Tibial nerve (tissue), 4 donors: ENCODE measurements around the gene CCDC92. TPM values are rescaled to one million over a fixed set of nuclear protein-coding genes. Genes with fewer than 3 reads are reported as not detected.

Experiments used
- DNase-seq, 2 donors: peaks; one replicate each; pipeline ENCODE4 v3.0.0-alpha.2; 2019; ENCODE audit warnings: low spot score in 2 of 2
- H3K27ac ChIP-seq, 4 donors: fragments of 200-600 bp; sonication (generic) in 3 of 4; one replicate each; pipeline ENCODE4 v1.5.1; 2017 to 2019; ENCODE audit warnings: mild to moderate bottlenecking in 1 of 4
- H3K27me3 ChIP-seq, 2 donors: fragments of 200-600 bp; sonication (generic) in 1 of 2; one replicate each; pipeline versions ENCODE4 v1.5.1 to v1.6.0; 2017 to 2019
- H3K36me3 ChIP-seq, 3 donors: fragments of 200-600 bp; sonication (generic); one replicate each; pipeline ENCODE4 v1.5.1; 2018 to 2019
- H3K4me1 ChIP-seq, 4 donors: fragments of 200-600 bp; sonication (generic) in 3 of 4; one replicate each; pipeline ENCODE4 v1.5.1; 2017 to 2019
- H3K4me3 ChIP-seq, 4 donors: fragments of 200-600 bp; sonication (generic) in 3 of 4; one replicate each; pipeline ENCODE4 v1.5.1; 2017 to 2019; ENCODE audit warnings: mild to moderate bottlenecking in 1 of 4, moderate library complexity in 1 of 4
- H3K9me3 ChIP-seq, 4 donors: fragments of 200-600 bp; sonication (generic) in 3 of 4; one replicate each; pipeline ENCODE4 v1.5.1; 2017 to 2019
- CTCF ChIP-seq, 5 experiments: fragments of 200-600 bp in 3 of 5; fragments of 450-650 bp in 2 of 5; sonication (generic) in 3 of 5; IDR thresholded peaks; one replicate each; pipeline ENCODE4 v1.5.1; 2016 to 2019; ENCODE audit warnings: antibody characterized with exemption in 5 of 5, mild to moderate bottlenecking in 3 of 5, moderate library complexity in 2 of 5
- EP300 ChIP-seq, 2 donors: sonication (generic); formaldehyde crosslinking; IDR thresholded peaks; one replicate each; pipeline ENCODE4 v1.6.1; 2017; ENCODE audit warnings: antibody characterized with exemption in 2 of 2, mild to moderate bottlenecking in 1 of 2
- POLR2A ChIP-seq, 2 donors: fragments of 450-650 bp; IDR thresholded peaks; one replicate each; pipeline ENCODE4 v1.6.1; 2017; ENCODE audit warnings: antibody characterized with exemption in 2 of 2, mild to moderate bottlenecking in 2 of 2, moderate library complexity in 2 of 2
- WGBS, 2 donors: methylation state at CpG; one replicate each; pipeline ENCODE4 v1.1.5; 2018; 5-methylcytosine and 5-hydroxymethylcytosine counted together
- total RNA-seq, 4 donors: library from RNA; depleted of rRNA; stranded (reverse); fragments of >200 nt; gene quantifications; one replicate each; pipeline ENCODE4 v1.1.0, GENCODE V29; 2016

Gene CCDC92
- total RNA-seq, 4 donors from 2014 or later = 41.0 to 46.8 (median 42.6) TPM

- 66 to 71% methylated on average over 14 of the region's 14 CpGs for WGBS, 2 donors
- Histone ChIP-seq H3K9me3 (no peaks in the 10 kb centered on the region), H3K36me3 (peaks cover 0 to 26% (median under 1%) of the 10 kb centered on the region in 3 donors), H3K4me3 (no peak overlapping the region), H3K4me1 (peaks cover 0 to 46% (median 0%) of the 10 kb centered on the region in 4 donors), H3K27me3 (no peaks in the 10 kb centered on the region), H3K27ac (no peak overlapping the region)
- DNase-seq = no peak
- TF ChIP-seq CTCF (IDR thresholded peaks at IDR 0.05) = no peak
- TF ChIP-seq POLR2A (IDR thresholded peaks at IDR 0.05) = no peak
- no peak for TF ChIP-seq EP300 (IDR thresholded peaks at IDR 0.05)
Observed at GRCh38 chr12:124006846-124007713, 34.4 kb upstream of the CCDC92 start.

DNA sequence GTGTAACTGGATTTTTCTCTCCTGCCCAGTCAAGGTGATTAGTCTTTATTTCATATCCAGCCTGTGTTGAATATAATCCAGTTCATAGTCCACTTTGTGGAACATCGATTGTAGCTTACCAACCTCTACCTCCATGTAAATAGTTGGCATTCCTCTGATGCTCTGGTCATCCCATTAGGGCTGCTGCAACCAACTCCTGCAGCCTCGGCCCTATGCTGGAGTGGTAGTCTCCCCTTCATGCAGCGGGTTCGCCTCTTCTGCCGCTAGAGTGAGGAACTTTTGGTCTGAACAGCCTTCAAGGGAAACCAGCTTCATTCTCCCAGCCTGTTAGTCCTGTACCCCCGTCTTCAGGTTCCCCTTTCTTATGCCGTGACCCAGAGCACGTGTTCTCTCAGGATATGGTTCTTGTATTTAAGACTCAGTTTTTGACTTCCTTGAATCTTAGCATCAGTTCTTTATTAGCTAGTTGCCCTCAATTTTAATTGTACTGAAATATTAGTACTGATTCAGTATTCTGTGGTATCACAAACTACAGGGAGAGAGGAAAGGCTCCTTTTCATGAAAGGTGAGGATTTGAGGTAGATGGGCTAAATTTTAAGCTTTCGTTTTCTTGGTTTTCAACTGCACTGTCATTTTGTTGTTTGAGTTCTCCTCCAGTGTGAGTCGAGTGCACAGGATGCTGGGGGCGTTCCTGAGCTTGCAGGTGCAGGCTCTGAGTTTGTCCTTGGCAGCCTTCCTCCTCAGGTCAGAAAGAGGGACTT, 33.6 kb upstream of the CCDC92 start:
- peaks cover 0 to 22% (median 0%) of the 10 kb centered on the region in 3 donors for H3K36me3 ChIP-seq
- WGBS, 2 donors = 72 to 74% methylated on average over 11 of the region's 11 CpGs
- no peak for TF ChIP-seq EP300 (IDR thresholded peaks at IDR 0.05)
- no peak for TF ChIP-seq CTCF (IDR thresholded peaks at IDR 0.05)
- TF ChIP-seq POLR2A (IDR thresholded peaks at IDR 0.05) = no peak

GRCh38 chr12:124004233-124004875, 31.7 kb upstream of the CCDC92 start:
- no peak for DNase-seq
- WGBS, 2 donors = 89 to 93% methylated on average over 9 of the region's 9 CpGs
- Histone ChIP-seq H3K4me1 (peaks cover 0 to 48% (median 0%) of the 10 kb centered on the region in 4 donors), H3K9me3 (no peaks in the 10 kb centered on the region), H3K27ac (peak overlapping the region in 2 of 4 donors; percentile 50 to 69), H3K27me3 (no peaks in the 10 kb centered on the region), H3K36me3 (peaks cover 0 to 16% (median 0%) of the 10 kb centered on the region in 3 donors), H3K4me3 (no peak overlapping the region)
- TF ChIP-seq CTCF (IDR thresholded peaks at IDR 0.05) = no peak
- no peak for TF ChIP-seq POLR2A (IDR thresholded peaks at IDR 0.05)
- no peak for TF ChIP-seq EP300 (IDR thresholded peaks at IDR 0.05)

More for the DNA sequence above, 33.6 kb upstream of the CCDC92 start:
- Histone ChIP-seq H3K27me3 (no peaks in the 10 kb centered on the region), H3K4me3 (no peak overlapping the region), H3K9me3 (no peaks in the 10 kb centered on the region), H3K27ac (no peak overlapping the region), H3K4me1 (peaks cover 0 to 48% (median 0%) of the 10 kb centered on the region in 4 donors)
- no peak for DNase-seq

GRCh38 chr12:124002654-124003053, 30.0 kb upstream of the CCDC92 start:
- no peak for DNase-seq
- Histone ChIP-seq H3K4me1 (peaks cover 0 to 46% (median 0%) of the 10 kb centered on the region in 4 donors), H3K27ac (peak overlapping the region in 2 of 4 donors; percentile 43 to 69), H3K36me3 (peaks cover 0 to 20% (median 0%) of the 10 kb centered on the region in 3 donors), H3K27me3 (no peaks in the 10 kb centered on the region), H3K9me3 (no peaks in the 10 kb centered on the region), H3K4me3 (no peak overlapping the region)
- no peak for TF ChIP-seq CTCF (IDR thresholded peaks at IDR 0.05)
- no peak for TF ChIP-seq POLR2A (IDR thresholded peaks at IDR 0.05)
- TF ChIP-seq EP300 (IDR thresholded peaks at IDR 0.05) = no peak
- 92 to 94% methylated on average over 2 of the region's 2 CpGs for WGBS, 2 donors
